Right lung (tissue), 10 donors: ENCODE measurements around the gene PTCD1. TPM values are rescaled to one million over a fixed set of nuclear protein-coding genes. Genes with fewer than 3 reads are reported as not detected.

Source experiments
- DNase-seq, 2 donors: peaks; one replicate each; pipeline ENCODE4 v3.0.0-alpha.2; 2013
- long read RNA-seq, 8 donors: transcript quantifications; one replicate each; lab custom pipeline, GENCODE V29; 2026
- polyA plus RNA-seq, 5 donors: library from polyadenylated mRNA; unstranded; fragments of 120-200 nt; gene quantifications; one replicate each; pipeline versions ENCODE4 v1.2.1 to v1.2.3, GENCODE V29; 2013; ENCODE audit warnings: inconsistent platforms in 1 of 5, low replicate concordance in 1 of 5; ENCODE audit not compliant: insufficient read length in 5 of 5, insufficient read depth in 1 of 5

Gene PTCD1, protein sequence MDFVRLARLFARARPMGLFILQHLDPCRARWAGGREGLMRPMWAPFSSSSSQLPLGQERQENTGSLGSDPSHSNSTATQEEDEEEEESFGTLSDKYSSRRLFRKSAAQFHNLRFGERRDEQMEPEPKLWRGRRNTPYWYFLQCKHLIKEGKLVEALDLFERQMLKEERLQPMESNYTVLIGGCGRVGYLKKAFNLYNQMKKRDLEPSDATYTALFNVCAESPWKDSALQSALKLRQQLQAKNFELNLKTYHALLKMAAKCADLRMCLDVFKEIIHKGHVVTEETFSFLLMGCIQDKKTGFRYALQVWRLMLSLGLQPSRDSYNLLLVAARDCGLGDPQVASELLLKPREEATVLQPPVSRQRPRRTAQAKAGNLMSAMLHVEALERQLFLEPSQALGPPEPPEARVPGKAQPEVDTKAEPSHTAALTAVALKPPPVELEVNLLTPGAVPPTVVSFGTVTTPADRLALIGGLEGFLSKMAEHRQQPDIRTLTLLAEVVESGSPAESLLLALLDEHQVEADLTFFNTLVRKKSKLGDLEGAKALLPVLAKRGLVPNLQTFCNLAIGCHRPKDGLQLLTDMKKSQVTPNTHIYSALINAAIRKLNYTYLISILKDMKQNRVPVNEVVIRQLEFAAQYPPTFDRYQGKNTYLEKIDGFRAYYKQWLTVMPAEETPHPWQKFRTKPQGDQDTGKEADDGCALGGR
- polyA plus RNA-seq, result 1 to 10 TPM; 4.3 to 8.0 (median 6.2) TPM
- long read RNA-seq, donor 1, full-length matches to known transcripts, result 2 of 2 reads
- long read RNA-seq, donor 1, partial matches to known transcripts, result 0 of 2 reads
- long read RNA-seq, donor 1, other reads (novel, unspliced or antisense), result 0 of 2 reads
- long read RNA-seq, donor 2, full-length matches to known transcripts, result 2 of 2 reads
- long read RNA-seq, donor 2, partial matches to known transcripts, result 0 of 2 reads
- long read RNA-seq, donor 2, other reads (novel, unspliced or antisense), result 0 of 2 reads
- long read RNA-seq, donor 3, full-length matches to known transcripts, result 6 of 214 reads
- long read RNA-seq, donor 3, partial matches to known transcripts, result 85 of 214 reads
- long read RNA-seq, donor 3, other reads (novel, unspliced or antisense), result 123 of 214 reads
- long read RNA-seq, donor 4, full-length matches to known transcripts, result 2 of 2 reads
- long read RNA-seq, donor 4, partial matches to known transcripts, result 0 of 2 reads
- long read RNA-seq, donor 4, other reads (novel, unspliced or antisense), result 0 of 2 reads
- long read RNA-seq, donor 5, full-length matches to known transcripts, result 2 of 2 reads
- long read RNA-seq, donor 5, partial matches to known transcripts, result 0 of 2 reads
- long read RNA-seq, donor 5, other reads (novel, unspliced or antisense), result 0 of 2 reads
- long read RNA-seq, donor 6, full-length matches to known transcripts, result 2 of 2 reads
- long read RNA-seq, donor 6, partial matches to known transcripts, result 0 of 2 reads
- long read RNA-seq, donor 6, other reads (novel, unspliced or antisense), result 0 of 2 reads
- long read RNA-seq, donor 7, full-length matches to known transcripts, result 4 of 4 reads
- long read RNA-seq, donor 7, partial matches to known transcripts, result 0 of 4 reads
- long read RNA-seq, donor 7, other reads (novel, unspliced or antisense), result 0 of 4 reads
- long read RNA-seq, donor 8, full-length matches to known transcripts, result 3 of 3 reads
- long read RNA-seq, donor 8, partial matches to known transcripts, result 0 of 3 reads
- long read RNA-seq, donor 8, other reads (novel, unspliced or antisense), result 0 of 3 reads

DNA sequence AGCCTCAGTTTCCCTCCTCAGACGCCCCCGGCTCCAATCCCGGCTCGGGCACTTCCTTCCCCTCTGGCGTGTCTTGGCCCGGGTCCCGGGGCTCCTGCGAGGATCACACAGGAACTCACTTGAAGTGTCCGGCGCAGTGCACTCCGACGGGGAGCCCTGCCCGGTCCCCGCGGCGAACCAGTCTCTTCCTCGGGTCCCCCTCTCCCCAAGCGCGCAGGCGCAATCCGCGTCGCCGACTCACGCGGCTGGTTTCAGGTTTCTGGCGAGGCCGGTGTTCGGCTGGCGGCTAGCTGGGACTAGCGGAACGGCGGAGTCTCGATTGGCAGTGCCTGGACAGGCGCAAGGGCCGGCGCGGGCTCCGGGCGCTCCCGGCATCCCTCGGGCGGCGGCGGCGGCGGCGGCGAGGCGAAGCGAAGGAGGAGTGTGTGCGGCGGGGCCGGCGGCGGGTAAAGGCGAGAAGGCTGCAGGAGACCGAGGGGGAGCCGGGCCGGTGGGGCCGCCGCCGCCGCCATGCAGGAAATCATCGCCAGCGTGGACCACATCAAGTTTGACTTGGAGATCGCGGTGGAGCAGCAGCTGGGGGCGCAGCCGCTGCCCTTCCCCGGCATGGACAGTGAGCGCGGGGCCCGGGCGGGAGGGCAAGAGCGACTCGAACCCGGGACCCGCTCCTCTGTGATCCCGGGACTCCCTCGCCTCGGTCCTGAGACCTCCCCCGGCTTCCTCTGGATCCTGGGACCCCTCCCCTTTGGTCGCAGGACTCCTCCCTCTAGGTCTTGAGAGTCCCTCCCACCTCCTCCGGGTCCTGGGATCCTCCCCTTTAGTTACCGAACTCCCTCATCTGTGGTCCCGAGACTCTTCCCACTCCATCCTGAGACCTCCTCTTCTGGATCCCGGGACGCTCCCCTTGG, at the start of gene PTCD1, which contains the start of gene CPSF4:
Gene PTCD1 (minus strand): TSS at position 226 of the 908 bp plus-strand sequence. CDS start 3,556 bp downstream, outside the sequence.
Gene CPSF4 (plus strand): TSS at position 371 of the 908 bp plus-strand sequence. CDS start 140 bp downstream, at position 511.
- peak; percentile 91 to 93 for DNase-seq

DNA sequence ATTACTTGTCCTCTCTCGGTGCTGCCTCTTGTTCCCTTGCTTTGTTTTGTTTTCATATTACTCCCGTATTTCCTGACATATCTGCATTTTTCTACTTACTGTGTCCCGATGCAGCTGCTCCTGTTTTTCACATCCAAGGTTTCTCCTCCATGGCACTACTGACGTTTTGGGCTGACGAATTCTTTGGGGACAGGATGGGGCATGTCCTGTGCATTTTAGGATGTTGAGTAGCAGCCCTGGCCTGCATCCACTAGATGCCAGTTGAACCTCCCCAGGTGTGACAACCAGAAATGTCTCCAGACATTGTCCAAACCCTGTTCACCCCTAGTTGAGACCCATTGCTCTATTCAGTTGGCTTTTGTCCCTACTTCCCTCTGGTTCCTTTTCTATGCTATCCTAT, 46.5 kb upstream of the PTCD1 start:
- no peak for DNase-seq

DNA sequence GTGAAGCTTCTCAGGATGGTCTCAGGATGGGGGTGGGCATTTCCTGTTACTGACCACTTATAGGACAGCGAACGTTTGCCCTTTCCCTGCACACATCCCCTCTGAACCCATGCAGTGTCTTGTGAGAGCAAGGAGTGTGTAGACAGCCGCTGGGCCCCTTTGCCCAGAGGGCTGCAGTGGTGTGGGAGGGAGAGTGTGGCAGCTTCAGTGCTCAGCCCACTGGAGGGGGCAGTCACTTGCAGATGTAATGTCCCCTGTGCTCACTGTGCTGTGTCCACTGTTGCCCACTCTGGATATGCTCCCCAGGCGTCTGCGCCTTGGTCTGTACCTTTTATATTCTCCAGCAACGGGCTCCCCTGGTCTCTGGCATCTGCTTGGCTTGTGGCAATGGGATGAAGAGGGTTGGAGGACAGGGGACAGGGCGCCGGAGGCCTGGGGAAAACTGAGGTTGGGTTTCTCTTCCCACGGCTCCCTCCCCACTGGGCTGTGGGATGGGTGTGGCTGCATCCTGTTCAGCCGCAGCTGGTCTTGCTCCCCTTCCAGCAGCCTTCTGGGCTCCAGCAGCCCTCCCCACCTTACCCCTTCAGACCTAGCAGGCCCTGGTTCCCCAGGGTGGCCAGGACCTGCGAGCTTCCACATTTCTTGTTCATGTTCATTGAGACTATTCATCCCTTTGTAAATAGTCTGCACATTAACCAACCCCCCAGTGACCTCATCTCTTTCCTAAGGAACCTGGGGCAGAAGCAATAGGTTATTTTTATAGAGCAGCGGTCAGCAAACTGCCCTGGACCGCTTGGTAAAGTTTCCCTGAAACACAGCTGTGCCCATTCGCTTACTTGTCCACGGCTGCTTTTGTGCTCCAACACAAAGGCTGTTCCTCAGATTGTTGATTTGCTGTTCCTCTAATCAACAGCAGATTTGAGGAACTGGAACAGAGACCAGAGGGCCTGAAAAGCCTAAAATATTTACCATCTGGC, 40.2 kb upstream of the PTCD1 start:
- no peak for DNase-seq

DNA sequence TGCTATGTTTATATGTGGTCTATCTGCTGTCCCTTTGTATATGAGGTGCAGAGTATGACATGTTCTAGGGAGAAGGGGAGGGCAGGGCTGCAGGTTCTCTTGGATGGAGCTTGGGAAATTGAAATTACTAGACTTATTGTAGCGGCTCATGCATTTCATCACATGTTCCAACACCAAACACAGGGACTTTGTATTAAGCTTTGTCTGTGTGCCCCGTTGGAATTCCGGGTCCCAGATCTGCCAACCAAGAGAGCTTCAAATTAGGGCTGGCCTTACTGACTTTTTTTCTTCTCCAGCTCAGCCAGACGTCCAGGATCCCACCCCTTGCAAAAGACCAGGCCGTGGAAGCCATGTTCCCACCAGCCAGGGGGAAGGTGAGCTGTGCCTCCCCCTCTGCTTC, 37.5 kb upstream of the PTCD1 start:
- no peak for DNase-seq

DNA sequence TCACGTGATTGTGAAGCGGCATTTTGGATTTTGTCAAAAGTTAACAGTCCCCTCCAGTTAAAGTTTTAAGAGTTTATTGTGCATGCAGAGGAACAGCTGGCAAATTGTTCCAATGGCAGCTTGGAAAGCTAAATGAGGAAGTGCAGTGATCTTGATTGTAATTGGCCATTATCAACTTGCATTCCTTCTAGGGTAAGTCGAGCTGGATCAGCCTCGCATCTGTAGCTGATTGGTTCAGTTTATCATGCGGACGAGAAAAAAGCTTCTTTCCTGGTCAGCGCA, 34.7 kb upstream of the PTCD1 start:
- DNase-seq, result peak; percentile 10 to 25

DNA sequence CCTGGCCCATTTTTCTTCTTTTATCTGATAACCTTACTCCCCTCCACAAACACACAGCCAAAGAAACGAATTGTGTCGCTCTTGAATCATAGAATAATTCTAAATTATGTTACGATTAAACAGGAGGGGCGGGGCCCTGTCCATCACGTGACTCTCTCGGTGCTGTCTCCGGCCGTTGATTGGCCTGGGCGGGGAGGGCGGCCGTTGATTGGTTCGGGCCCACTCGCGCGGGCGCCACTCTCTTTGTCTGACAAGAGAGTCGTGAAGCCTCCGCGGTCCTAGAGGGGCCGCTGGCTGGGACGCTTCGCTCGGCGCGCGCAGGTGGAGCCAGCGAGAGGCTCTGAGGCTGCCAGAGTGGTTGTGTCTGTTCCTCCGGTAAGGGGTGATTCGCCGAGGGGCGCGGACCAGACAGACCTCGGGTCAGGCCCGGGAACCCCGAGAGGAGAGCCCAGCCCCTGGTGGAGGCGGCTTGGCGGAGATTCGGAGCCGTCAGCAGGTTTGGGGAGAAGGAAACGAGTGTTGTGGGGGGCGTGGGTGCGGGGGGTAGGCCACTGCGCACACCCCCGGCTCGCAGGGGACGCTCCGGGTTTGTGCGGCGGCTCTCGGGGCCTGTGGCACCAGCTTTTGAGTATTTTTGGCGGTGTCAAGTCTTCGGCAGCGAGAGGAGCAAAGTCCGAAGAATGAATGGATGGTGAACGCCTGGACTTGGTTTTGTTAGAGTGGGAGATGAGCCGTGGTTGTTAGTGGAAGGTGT, 34.1 kb upstream of the PTCD1 start, which contains the start of gene ZNF789:
Gene ZNF789 (plus strand): TSS at position 330 of the 754 bp plus-strand sequence. CDS start 3,567 bp downstream, outside the sequence.
- DNase-seq, result peak; percentile 93 to 94

DNA sequence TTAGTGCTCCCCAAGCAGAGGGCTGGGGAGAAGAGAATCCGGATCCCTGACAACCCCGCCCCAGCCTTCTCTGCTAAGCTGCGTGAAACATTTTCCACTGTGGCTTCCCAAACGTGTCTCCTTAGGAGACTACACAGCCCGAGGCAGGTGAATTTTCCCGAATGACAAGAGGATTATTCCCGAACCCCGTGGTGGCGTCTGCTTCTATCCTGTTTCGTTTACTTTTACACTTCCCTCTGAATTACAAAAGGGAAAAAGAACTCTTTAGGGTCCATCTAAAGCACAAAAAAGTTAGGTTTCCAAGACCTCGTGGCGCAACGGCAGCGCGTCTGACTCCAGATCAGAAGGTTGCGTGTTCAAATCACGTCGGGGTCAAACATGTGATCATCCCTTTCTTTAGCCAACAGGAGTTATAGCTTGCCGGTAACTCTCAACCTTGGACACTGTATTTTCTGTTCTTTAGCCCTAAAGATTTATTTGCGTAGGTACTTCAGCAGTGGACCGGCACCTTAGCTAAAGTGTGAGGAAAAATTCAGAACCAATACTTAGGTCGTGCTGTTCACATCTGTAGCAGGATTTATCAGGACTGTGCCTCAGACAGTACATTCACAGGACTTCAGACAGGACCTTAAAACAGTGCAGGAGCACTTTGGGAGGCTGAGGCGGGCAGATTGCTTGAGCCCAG, 30.9 kb upstream of the PTCD1 start:
- DNase-seq, result no peak

DNA sequence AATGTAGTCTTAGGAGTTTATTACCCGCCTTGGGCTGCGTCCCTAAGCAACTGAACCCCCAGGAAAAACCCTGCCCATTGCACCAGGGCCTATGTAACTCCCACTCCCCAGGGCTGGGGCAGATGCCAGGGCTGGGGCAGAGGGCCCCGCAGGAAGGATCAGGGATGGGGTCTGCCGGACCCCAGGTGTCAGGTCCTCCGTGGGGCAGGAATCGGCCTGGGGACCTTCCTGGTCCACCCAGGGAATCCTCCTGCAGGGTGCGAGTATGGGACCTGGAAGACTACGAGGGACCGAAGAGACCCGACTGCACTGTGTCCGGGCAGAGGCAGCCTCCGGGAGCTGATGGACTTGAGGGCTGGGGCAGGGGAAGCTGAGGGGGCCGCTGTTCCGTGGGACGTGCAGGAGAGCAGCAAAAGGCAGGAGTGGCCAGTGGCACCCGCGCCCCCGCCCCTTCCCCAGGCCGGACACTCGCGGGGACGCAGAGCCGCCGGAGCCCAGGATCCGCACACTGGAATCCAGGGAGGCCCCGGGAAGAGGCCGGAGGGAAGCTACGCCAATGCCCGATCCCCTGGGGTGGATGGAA, 29.8 kb upstream of the PTCD1 start:
- DNase-seq, result no peak

DNA sequence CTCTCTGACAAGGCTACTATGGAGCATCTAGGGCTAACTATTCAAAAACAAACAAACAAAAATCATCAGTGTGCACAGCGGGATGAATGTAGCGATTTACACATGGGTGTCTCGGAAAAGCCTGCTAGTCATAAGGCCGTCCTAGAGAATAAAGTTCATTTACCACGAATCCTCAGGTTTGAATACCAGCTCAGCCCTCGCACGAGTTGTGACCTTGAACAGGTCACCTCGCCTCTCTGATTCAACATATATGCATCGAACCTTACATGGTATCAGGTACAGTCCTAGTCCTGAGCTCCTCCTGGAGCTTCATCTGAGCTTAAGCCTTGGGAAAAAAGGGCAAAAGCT, 26.8 kb upstream of the PTCD1 start:
- no peak for DNase-seq

DNA sequence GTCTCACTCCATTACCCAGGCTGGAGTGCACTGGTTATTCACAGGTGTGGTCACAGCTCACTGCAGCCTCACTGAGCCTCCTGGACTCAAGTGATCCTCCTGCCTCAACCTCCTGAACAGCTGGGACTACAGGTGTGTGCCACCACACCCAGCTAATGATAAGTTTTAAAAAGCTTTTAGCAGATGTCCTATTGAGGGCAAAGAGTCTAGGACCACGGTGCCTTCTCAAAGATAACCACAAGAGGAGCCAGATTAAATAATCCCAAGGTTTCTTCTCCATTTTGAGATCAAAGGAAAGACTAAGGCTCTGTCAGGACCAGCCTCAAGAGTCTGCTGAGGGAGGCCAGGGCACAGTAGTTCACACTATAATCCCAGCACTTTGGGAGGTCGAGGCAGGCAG, 22.6 kb upstream of the PTCD1 start:
- DNase-seq, result no peak

DNA sequence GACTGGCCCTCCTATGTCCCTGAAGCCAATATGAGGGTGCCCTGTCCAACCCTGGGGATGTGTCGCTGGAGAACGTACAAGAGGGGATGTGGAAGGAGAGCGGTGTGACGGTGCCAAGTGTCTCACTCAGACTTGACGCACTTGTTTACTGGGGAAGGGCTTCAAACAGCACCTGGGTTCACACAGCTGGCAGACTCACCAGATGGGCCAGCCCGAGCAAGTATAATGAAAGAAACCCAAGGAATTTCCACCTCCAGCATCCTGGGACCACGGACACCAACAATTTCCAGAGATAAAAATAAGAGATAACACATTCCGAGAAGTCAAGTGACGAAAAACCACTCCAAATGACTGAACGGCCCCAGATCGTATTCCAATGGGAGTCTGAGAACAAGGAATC, 22.1 kb upstream of the PTCD1 start:
- DNase-seq, result no peak

DNA sequence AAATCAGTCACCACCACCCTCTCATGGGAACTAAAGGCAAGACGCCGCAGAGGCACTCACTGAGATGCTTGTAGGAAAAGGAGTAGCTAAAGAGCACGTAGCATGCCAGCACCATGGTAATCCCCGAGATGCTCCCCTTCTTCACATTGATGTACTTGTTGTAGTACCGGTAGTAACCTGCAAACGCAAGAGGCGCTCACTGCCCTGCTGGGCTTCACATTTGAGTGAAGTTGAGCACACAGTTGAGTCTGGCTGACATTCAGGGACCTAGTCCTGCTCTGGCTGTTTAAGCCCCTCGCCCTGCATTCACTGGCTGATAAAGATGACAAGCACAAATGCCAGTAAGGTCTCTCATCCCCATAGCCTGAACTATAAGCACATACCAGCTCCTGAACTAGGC, 20.5 kb upstream of the PTCD1 start:
- no peak for DNase-seq

DNA sequence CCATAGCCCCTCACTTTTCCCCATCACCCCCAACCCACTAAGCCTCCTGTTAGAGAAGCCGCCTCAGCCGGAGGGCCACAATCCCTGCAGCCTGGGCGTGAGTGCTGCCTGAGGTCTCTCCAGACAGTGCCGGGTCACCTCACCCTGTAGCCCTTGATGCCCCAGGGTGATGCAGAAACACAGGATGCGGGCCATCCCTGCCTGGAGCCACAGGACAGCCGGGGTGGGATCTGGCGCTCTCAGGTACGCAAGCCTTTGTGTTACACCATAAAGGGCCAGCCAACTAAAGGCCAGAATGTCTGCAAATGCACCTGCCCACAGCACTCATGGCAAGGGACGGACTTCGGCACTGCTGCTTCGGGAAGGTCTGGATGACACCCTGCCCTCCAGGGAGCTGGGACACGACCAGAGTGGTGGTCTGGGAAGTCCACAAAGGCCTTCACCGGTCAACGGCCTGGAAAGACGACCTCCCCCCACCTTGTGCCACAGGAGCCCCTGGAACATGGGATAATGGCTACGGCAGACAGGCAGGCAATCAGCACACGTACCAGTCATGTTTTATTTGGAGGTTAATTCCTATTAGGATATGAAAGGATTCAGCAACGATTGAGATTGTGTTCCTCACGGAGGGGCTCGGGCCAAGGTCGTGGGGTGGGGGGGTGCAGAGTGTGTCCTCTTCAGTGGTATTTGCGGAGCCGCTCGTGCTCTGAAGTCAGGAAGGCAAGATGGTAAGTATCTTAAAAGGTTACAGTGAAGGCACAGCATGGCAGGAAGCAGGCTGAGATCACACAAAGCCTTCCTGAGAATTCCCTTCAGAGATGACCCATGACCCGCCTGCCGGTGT, 19.3 kb upstream of the PTCD1 start:
- no peak for DNase-seq

DNA sequence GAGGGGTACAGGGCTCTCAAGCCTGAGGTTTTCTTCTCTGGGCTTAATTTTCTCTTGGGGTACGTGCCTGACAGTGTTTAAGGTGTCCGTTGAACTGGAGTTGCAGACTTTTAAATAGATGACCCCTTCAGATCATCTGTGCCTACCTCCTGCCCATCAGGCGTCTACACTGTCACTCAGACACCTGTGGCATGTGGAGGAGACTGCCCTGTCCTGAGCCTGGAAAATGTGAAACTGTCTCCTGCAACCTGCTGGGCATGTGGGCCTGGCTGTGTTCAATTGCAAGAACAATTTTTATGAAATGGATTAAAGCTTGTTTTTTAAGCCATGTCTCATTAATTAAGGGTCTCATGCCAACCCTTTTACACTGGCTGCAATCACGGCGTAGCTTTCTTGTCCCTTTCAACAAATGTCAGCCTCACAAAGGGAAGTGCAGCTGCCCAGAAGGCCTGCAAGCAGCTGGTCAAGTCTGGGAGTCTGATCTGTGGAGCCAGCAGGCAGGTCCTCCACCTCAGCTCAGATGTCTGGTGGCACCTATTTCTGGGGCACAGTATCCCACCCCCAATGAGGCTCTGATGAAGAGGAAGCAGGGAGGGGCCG, 18.6 kb upstream of the PTCD1 start:
- no peak for DNase-seq

DNA sequence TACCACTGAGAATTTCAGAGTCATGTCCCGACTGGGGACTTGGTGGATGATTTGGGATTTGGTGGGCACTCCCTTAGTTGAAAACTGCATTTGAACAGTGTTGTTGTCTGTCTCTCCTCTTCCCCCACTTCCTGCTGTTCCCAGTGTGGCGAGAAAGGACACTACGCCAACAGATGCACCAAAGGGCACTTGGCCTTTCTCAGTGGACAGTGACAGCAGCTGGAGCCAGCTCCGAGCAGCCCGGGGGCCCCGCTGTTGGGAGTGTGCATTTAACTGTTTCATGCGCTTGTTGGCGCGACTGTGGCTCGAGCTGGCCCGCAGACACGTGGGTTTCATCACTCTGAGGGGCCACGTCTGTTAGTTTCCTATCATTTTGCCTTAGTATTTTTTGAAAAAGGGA, 17.7 kb upstream of the PTCD1 start:
- DNase-seq, result no peak
